HPDE6-E6E7 (cell line): ENCODE data around the gene FAM222B.
"Not testable (repeated sequence)": the region's sequence is repeated elsewhere in the genome, so short reads cannot be mapped to it uniquely, and the experiment has no call there.

ENCODE experiments used
- DNase-seq: peaks from one replicate; pipeline ENCODE4 v3.0.0; 2011; ENCODE audit warnings: missing footprints; ENCODE audit errors: extremely low spot score

FAM222B gene

GRCh38 chr17:28842282-28843012 is at the start of gene FAM222B:
TSS of gene FAM222B (minus strand) at chr17:28842790. CDS start at chr17:28766667, 76,123 bp downstream.
- DNase-seq: peak; percentile 97

- DNase-seq: no peak
These were observed 49.4 kb upstream of the FAM222B start for GRCh38 chr17:28892024-28892423.

GRCh38 chr17:28891201-28891600 is 48.6 kb upstream of the FAM222B start:
- DNase-seq: no peak

GRCh38 chr17:28889996-28890395 is 47.4 kb upstream of the FAM222B start:
- no peak for DNase-seq

- DNase-seq: no peak
These were observed 46.2 kb upstream of the FAM222B start for GRCh38 chr17:28888832-28889231.

- no peak for DNase-seq
These were observed 45.4 kb upstream of the FAM222B start for GRCh38 chr17:28887871-28888471.

GRCh38 chr17:28885951-28886350 is 43.4 kb upstream of the FAM222B start:
- no peak for DNase-seq

GRCh38 chr17:28885363-28885762 is 42.8 kb upstream of the FAM222B start:
- DNase-seq: no peak

GRCh38 chr17:28883967-28884702 is 41.5 kb upstream of the FAM222B start:
- no peak for DNase-seq

GRCh38 chr17:28882154-28882895 is 39.7 kb upstream of the FAM222B start:
- DNase-seq: no peak

- no peak for DNase-seq
These were observed 39.0 kb upstream of the FAM222B start for GRCh38 chr17:28881533-28882056.

GRCh38 chr17:28880572-28880945 is 38.0 kb upstream of the FAM222B start:
- no peak for DNase-seq

- no peak for DNase-seq
These were observed 37.4 kb upstream of the FAM222B start for GRCh38 chr17:28879886-28880571.

- peak; percentile 82 for DNase-seq
These were observed 36.4 kb upstream of the FAM222B start for GRCh38 chr17:28878981-28879380.

GRCh38 chr17:28878158-28878910 is 35.7 kb upstream of the FAM222B start:
- DNase-seq: no peak

GRCh38 chr17:28877150-28877711 is 34.6 kb upstream of the FAM222B start:
- not testable (repeated sequence) for DNase-seq

- no peak for DNase-seq
These were observed 33.4 kb upstream of the FAM222B start for GRCh38 chr17:28875848-28876550.

GRCh38 chr17:28874750-28875149 is 32.2 kb upstream of the FAM222B start:
- no peak for DNase-seq

GRCh38 chr17:28873839-28874238 is 31.2 kb upstream of the FAM222B start:
- DNase-seq: no peak
